CD4-positive, alpha-beta T cell treated with Interleukin-1 beta for 1 hour (primary cell): ENCODE measurements around the gene NRM.
"Not testable (repeated sequence)": the region's sequence is repeated elsewhere in the genome, so short reads cannot be mapped to it uniquely, and the experiment has no call there.

ENCODE experiments used
- DNase-seq, 2 donors: peaks; one replicate each; pipeline ENCODE4 v3.0.0-alpha.2; 2020 to 2022

The NRM gene

GRCh38 chr6:30690403-30691207 is at the start of gene NRM:
Gene NRM, minus strand, starts transcription at chr6:30690984. Its CDS starts 10 bp downstream, at chr6:30690974.
- peak; percentile 69 to 71 for DNase-seq

GRCh38 chr6:30740540-30740870 is 49.7 kb upstream of the NRM start:
- no peak for DNase-seq

- no peak for DNase-seq
These were observed 47.7 kb upstream of the NRM start for GRCh38 chr6:30738532-30738931.

- DNase-seq: no peak
These were observed 45.0 kb upstream of the NRM start for GRCh38 chr6:30735668-30736314.

GRCh38 chr6:30732237-30732943 is 41.6 kb upstream of the NRM start:
- DNase-seq: no peak

- peak; percentile 86 for DNase-seq
These were observed 40.0 kb upstream of the NRM start for GRCh38 chr6:30730601-30731435.

GRCh38 chr6:30727920-30728553 is 37.3 kb upstream of the NRM start:
- DNase-seq: no peak

- DNase-seq: no peak
These were observed 36.0 kb upstream of the NRM start for GRCh38 chr6:30726506-30727413.

- no peak for DNase-seq
These were observed 35.1 kb upstream of the NRM start for GRCh38 chr6:30725713-30726505.

GRCh38 chr6:30724906-30725667 is 34.3 kb upstream of the NRM start:
- DNase-seq: no peak

- peak in 1 of 2 donors; percentile 15 for DNase-seq
These were observed 33.3 kb upstream of the NRM start for GRCh38 chr6:30723843-30724741.

GRCh38 chr6:30723159-30723842 is 32.5 kb upstream of the NRM start:
- not testable (repeated sequence) for DNase-seq

- DNase-seq: peak; percentile 79 to 86
These were observed 31.7 kb upstream of the NRM start for GRCh38 chr6:30722280-30723112.

- DNase-seq: peak; percentile 25 to 43
These were observed 31.2 kb upstream of the NRM start for GRCh38 chr6:30722025-30722279.

- DNase-seq: peak; percentile 94 to 95
These were observed 30.6 kb upstream of the NRM start for GRCh38 chr6:30721198-30722024.

GRCh38 chr6:30720738-30721197 is 30.0 kb upstream of the NRM start:
- DNase-seq: peak; percentile 51 to 62
